HEK293 (cell line): ENCODE data around the gene DCC.

ENCODE experiments used
- CTCF ChIP-seq: fragments of 450-650 bp; formaldehyde crosslinking; IDR thresholded peaks from 2 replicates; pipeline ENCODE4 v1.5.1; 2016; ENCODE audit warnings: missing biosample characterization, missing genetic modification characterization
- KLF16 ChIP-seq: fragments of 450-650 bp; formaldehyde crosslinking; IDR thresholded peaks from 2 replicates; pipeline ENCODE4 v1.5.1; 2017; ENCODE audit warnings: missing biosample characterization, missing genetic modification characterization
- PBX3 ChIP-seq: sonication (generic); formaldehyde crosslinking; IDR thresholded peaks from 2 replicates; pipeline ENCODE4 v1.8.1; 2022; ENCODE audit warnings: mild to moderate bottlenecking, moderate library complexity, missing genetic modification reagents
- REST ChIP-seq: fragments of 450-650 bp; formaldehyde crosslinking; IDR thresholded peaks from 2 replicates; pipeline ENCODE4 v1.5.1; 2016; ENCODE audit warnings: missing biosample characterization, missing genetic modification characterization
- SALL2 ChIP-seq: fragments of 450-650 bp; formaldehyde crosslinking; IDR thresholded peaks from 2 replicates; pipeline ENCODE4 v1.5.0; 2017; ENCODE audit warnings: missing biosample characterization, mild to moderate bottlenecking, missing genetic modification characterization, borderline replicate concordance
- ZFP3 ChIP-seq: fragments of 450-650 bp; formaldehyde crosslinking; IDR thresholded peaks from 2 replicates; pipeline ENCODE4 v1.5.1; 2016; ENCODE audit warnings: low read depth, missing biosample characterization, missing genetic modification characterization
- ZNF266 ChIP-seq: fragments of 450-650 bp; formaldehyde crosslinking; IDR thresholded peaks from 2 replicates; pipeline ENCODE4 v1.5.1; 2016; ENCODE audit warnings: missing biosample characterization, missing genetic modification characterization, low read depth
- ZNF624 ChIP-seq: fragments of 450-650 bp; formaldehyde crosslinking; IDR thresholded peaks from 2 replicates; pipeline ENCODE4 v1.5.1; 2017; ENCODE audit warnings: missing biosample characterization, missing genetic modification characterization

GRCh38 chr18:53408271-53408670 is 1068.3 kb downstream of the DCC start:
- TF ChIP-seq CTCF (tag by site-specific recombination) (no peak), ZNF624 (tag by site-specific recombination) (no peak), ZNF266 (tag by site-specific recombination) (no peak), REST (no peak), PBX3 (CRISPR knock-in tag) (no peak), KLF16 (tag by site-specific recombination) (no peak), ZFP3 (tag by site-specific recombination) (no peak), SALL2 (no peak)
